HCT116 (cell line): ENCODE results near the gene SYTL5. TPM values are rescaled to one million over a fixed set of nuclear protein-coding genes. Genes with fewer than 3 reads are reported as not detected.

Experiments
- ATAC-seq: fragments of 200-7000 bp; cut with Tn5 transposase; 2 replicates; pipeline ENCODE4 v1.9.1; 2020; ENCODE audit warnings: mild to moderate bottlenecking, moderate library complexity
- BruUV-seq: library from RNA; stranded (reverse); fragments of 400-500 nt; replicated peaks from 2 replicates; lab custom pipeline; 2021; lab: Mats Ljungman, UMichigan
- CTCF ChIA-PET: fragments of 300-600 bp; sonication (Branson Sonifier 250); formaldehyde crosslinking; loops from one replicate; lab custom pipeline; 2021; ENCODE audit warnings: antibody characterized with exemption; lab: Charles Lee
- POLR2A ChIA-PET: fragments of 300-600, 350-600 bp; sonication (Branson Sonifier 250); formaldehyde crosslinking; loops from one replicate; lab custom pipeline; 2021; ENCODE audit warnings: antibody characterized with exemption; lab: Charles Lee
- RAD21 ChIA-PET, 2 experiments: fragments of 300-600 bp; sonication (Branson Sonifier 250); formaldehyde crosslinking; loops; one replicate each; lab custom pipeline; 2023; ENCODE audit warnings: low total read pairs in 2 of 2; ENCODE audit not compliant: uncharacterized antibody in 2 of 2, unreplicated experiment in 2 of 2, low non-redundant PET in 1 of 2; lab: Charles Lee
- DNase-seq: peaks from one replicate; pipeline ENCODE4 v3.0.0-alpha.2; 2010; ENCODE audit warnings: low read depth, low spot score
- H2AFZ ChIP-seq: fragments of 200-600 bp; shearing (Covaris generic), sonication (generic); 2 replicates; pipeline ENCODE4 v1.6.1; 2017; ENCODE audit warnings: low read depth, mixed run types, mixed read lengths, antibody characterized with exemption, low read length; ENCODE audit not compliant: poor library complexity, severe bottlenecking
- H3K27ac ChIP-seq: 2 replicates; pipeline ENCODE4 v1.5.1; 2012; ENCODE audit warnings: low read depth, low read length
- H3K27me3 ChIP-seq: fragments of 200-600 bp; sonication (generic); 2 replicates; pipeline ENCODE4 v1.6.1; 2016; ENCODE audit warnings: mixed run types, low read length, mixed read lengths; ENCODE audit not compliant: insufficient read depth
- H3K36me3 ChIP-seq, 2 experiments: fragments of 200-500 bp in 1 of 2; fragments of 200-600 bp in 1 of 2; sonication (Bioruptor generic) in 1 of 2; sonication (generic) in 1 of 2; 2 replicates each; pipeline versions ENCODE4 v1.5.1 to v1.6.1; 2014 to 2016; ENCODE audit warnings: low read length in 2 of 2, inconsistent platforms in 1 of 2, mixed read lengths in 1 of 2, mixed run types in 1 of 2; ENCODE audit not compliant: insufficient read depth in 2 of 2, control insufficient read depth in 1 of 2
- H3K4me1 ChIP-seq, 2 experiments: fragments of 200-600 bp in 1 of 2; sonication (generic) in 1 of 2; 2 replicates each; pipeline versions ENCODE4 v1.5.1 to v1.6.1; 2012 to 2017; ENCODE audit warnings: low read length in 2 of 2, inconsistent platforms in 1 of 2, mild to moderate bottlenecking in 1 of 2, mixed read lengths in 1 of 2, mixed run types in 1 of 2, moderate library complexity in 1 of 2; ENCODE audit not compliant: insufficient read depth in 2 of 2, control insufficient read depth in 1 of 2
- H3K4me2 ChIP-seq: fragments of 200-600 bp; sonication (generic); 2 replicates; pipeline ENCODE4 v1.6.1; 2017; ENCODE audit warnings: mixed run types, low read length, mixed read lengths
- H3K4me3 ChIP-seq, 2 experiments: fragments of 200-600 bp in 1 of 2; sonication (generic) in 1 of 2; replicated peaks in 1 of 2; 2 replicates each; pipeline ENCODE4 v1.5.1; 2011 to 2016; ENCODE audit warnings: low read length in 2 of 2, control low read depth in 1 of 2, low read depth in 1 of 2, mild to moderate bottlenecking in 1 of 2, mixed read lengths in 1 of 2, mixed run types in 1 of 2
- H3K79me2 ChIP-seq: fragments of 200-600 bp; sonication (generic); 2 replicates; pipeline ENCODE4 v1.6.1; 2017; ENCODE audit warnings: mild to moderate bottlenecking, mixed run types, low read length, moderate library complexity, mixed read lengths; ENCODE audit not compliant: insufficient read depth
- H3K9ac ChIP-seq: fragments of 200-600 bp; sonication (generic); 2 replicates; pipeline ENCODE4 v1.6.1; 2016; ENCODE audit warnings: low read length, mixed read lengths
- H3K9me2 ChIP-seq: fragments of 200-600 bp; sonication (generic), shearing (Covaris generic); 2 replicates; pipeline ENCODE4 v1.6.1; 2017; ENCODE audit warnings: mixed run types, mild to moderate bottlenecking, moderate library complexity; ENCODE audit not compliant: insufficient read depth
- H3K9me3 ChIP-seq, 2 experiments: fragments of 200-500 bp in 1 of 2; fragments of 200-600 bp in 1 of 2; sonication (Bioruptor generic) in 1 of 2; sonication (generic) in 1 of 2; 2 replicates each; pipeline ENCODE4 v1.6.1; 2014 to 2017; ENCODE audit warnings: low read length in 2 of 2, mixed read lengths in 2 of 2, inconsistent platforms in 1 of 2, low read depth in 1 of 2, mild to moderate bottlenecking in 1 of 2, mixed run types in 1 of 2, moderate library complexity in 1 of 2; ENCODE audit not compliant: control insufficient read depth in 1 of 2, insufficient read depth in 1 of 2
- H4K20me1 ChIP-seq: fragments of 200-600 bp; sonication (generic), shearing (Covaris generic); 2 replicates; pipeline ENCODE4 v1.6.1; 2017; ENCODE audit warnings: mixed run types, mild to moderate bottlenecking, moderate library complexity; ENCODE audit not compliant: insufficient read depth
- ELF1 ChIP-seq: IDR thresholded peaks from 2 replicates; pipeline ENCODE4 v1.6.1; 2012; ENCODE audit warnings: low read depth, borderline replicate concordance
- EZH2 ChIP-seq: fragments of 200-600 bp; sonication (generic); IDR thresholded peaks from 2 replicates; pipeline ENCODE4 v1.6.1; 2017; ENCODE audit warnings: antibody characterized with exemption, mixed run types
- EZH2phosphoT487 ChIP-seq: fragments of 200-600 bp; IDR thresholded peaks from 2 replicates; pipeline ENCODE4 v1.6.1; 2018; ENCODE audit warnings: antibody characterized with exemption, borderline replicate concordance
- JUND ChIP-seq: IDR thresholded peaks from 2 replicates; pipeline ENCODE4 v1.6.1; 2012
- RAD21 ChIP-seq: IDR thresholded peaks from 2 replicates; pipeline ENCODE4 v1.6.1; 2012; ENCODE audit warnings: low read depth, mild to moderate bottlenecking
- YY1 ChIP-seq: IDR thresholded peaks from 2 replicates; pipeline ENCODE4 v1.6.1; 2011; ENCODE audit warnings: low read length, low read depth, moderate library complexity, mild to moderate bottlenecking; ENCODE audit not compliant: insufficient replicate concordance; ENCODE audit errors: extremely low read depth
- ZFX ChIP-seq: fragments of 450-650 bp; IDR thresholded peaks from 2 replicates; pipeline ENCODE4 v1.6.1; 2017
- intact Hi-C: fragments of 100-400 bp; cut with micrococcal nuclease; formaldehyde crosslinking; loops from 2 replicates; pipeline ENCODE4 v1.10.0; 2022
- total RNA-seq: library from RNA; stranded (reverse); gene quantifications from one replicate; pipeline ENCODE4 v1.2.1, GENCODE V29; 2021; ENCODE audit not compliant: unreplicated experiment
- TF ChIP-seq, protein P1 (sequence below): IDR thresholded peaks from 2 replicates; pipeline ENCODE4 v1.6.1; 2011; ENCODE audit warnings: mild to moderate bottlenecking, low read length, moderate library complexity; ENCODE audit not compliant: insufficient replicate concordance; ENCODE audit errors: extremely low read depth

Gene SYTL5
- total RNA-seq, 1 experiment from 2014 or later: 0.20 TPM

DNA sequence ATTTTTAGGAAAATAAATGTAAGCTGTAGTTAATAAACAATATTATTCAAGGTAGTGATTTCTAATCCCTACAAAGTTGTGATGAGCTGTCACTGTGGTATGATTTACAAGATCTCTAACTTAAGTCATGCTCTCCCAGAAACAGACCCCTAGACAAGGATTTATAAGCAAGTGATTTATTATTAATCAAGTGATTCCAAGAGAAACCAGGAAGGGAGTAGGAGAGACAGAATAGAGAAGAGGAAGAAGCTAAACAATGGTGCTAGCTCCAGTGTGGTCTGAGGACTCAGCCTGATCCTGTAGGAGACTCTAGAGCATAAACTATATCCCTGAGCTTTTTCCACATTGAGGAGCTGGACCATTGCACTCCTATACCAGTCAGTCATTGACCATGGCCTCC lies 73.1 kb downstream of the SYTL5 start (continued):
- TF ChIP-seq, protein P1, sequence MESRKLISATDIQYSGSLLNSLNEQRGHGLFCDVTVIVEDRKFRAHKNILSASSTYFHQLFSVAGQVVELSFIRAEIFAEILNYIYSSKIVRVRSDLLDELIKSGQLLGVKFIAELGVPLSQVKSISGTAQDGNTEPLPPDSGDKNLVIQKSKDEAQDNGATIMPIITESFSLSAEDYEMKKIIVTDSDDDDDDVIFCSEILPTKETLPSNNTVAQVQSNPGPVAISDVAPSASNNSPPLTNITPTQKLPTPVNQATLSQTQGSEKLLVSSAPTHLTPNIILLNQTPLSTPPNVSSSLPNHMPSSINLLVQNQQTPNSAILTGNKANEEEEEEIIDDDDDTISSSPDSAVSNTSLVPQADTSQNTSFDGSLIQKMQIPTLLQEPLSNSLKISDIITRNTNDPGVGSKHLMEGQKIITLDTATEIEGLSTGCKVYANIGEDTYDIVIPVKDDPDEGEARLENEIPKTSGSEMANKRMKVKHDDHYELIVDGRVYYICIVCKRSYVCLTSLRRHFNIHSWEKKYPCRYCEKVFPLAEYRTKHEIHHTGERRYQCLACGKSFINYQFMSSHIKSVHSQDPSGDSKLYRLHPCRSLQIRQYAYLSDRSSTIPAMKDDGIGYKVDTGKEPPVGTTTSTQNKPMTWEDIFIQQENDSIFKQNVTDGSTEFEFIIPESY: no peak
- TF ChIP-seq ELF1 (no peak), ZFX (no peak), YY1 (no peak)

DNA sequence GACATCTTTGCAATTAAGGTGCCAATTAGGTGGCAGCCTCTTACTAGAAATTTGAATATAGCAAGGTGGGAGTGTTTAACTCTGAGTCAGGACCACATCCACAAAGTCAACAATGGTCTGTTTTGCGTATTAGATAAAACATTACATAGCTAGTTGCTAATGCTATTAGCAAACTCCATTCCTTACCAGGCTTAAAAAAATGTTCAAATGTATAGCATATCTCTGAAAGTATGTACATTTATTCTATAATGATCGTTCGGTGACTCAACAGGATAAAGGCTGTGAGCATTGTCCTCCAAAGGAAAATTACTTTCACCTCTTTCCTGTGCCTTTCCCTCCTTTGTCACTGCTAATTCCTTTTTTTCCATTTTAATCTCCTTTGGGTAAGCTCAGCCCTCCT lies 74.5 kb downstream of the SYTL5 start:
- no TSS peak for BruUV-seq
- no peaks in the 10 kb centered on the region for H3K27me3 ChIP-seq
- H2AFZ ChIP-seq: no peak overlapping the region
- no peak for DNase-seq
- H3K79me2 ChIP-seq: no peaks in the 10 kb centered on the region
- no peaks in the 10 kb centered on the region for H3K9me3 ChIP-seq
- intact Hi-C loops: no loop called here
- ChIA-PET CTCF (no interaction called here), POLR2A (no interaction called here), RAD21 (no interaction called here)
- H4K20me1 ChIP-seq: no peaks in the 10 kb centered on the region
- no peak overlapping the region for H3K27ac ChIP-seq
- H3K4me1 ChIP-seq: no peaks in the 10 kb centered on the region
- no peaks in the 10 kb centered on the region for H3K36me3 ChIP-seq
- H3K4me2 ChIP-seq: no peak overlapping the region
- ATAC-seq: no peak
- H3K9ac ChIP-seq: no peak overlapping the region
- no peaks in the 10 kb centered on the region for H3K9me2 ChIP-seq
- no peak overlapping the region for H3K4me3 ChIP-seq
- TF ChIP-seq ELF1 (no peak), JUND (no peak), EZH2phosphoT487 (no peak), EZH2 (no peak), RAD21 (no peak)
